ENCODE results near the gene ADAMTS17.
A peak's percentile ranks its signal among the peaks of the same experiment; 100 is the strongest.
"Not testable (repeated sequence)": the region's sequence is repeated elsewhere in the genome, so short reads cannot be mapped to it uniquely, and the experiment has no call there.

ADAMTS17 gene

DNA sequence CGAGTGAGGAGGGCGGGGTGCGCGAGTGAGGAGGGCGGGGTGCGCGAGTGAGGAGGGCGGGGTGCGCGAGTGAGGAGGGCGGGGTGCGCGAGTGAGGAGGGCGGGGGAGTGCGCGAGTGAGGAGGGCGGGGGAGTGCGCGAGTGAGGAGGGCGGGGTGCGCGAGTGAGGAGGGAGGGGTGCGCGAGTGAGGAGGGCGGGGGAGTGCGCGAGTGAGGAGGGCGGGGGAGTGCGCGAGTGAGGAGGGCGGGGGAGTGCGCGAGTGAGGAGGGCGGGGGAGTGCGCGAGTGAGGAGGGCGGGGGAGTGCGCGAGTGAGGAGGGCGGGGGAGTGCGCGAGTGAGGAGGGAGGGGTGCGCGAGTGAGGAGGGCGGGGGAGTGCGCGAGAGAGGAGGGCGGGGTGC lies 415.2 kb downstream of the ADAMTS17 start:
- DNase-seq, result not testable (repeated sequence)

DNA sequence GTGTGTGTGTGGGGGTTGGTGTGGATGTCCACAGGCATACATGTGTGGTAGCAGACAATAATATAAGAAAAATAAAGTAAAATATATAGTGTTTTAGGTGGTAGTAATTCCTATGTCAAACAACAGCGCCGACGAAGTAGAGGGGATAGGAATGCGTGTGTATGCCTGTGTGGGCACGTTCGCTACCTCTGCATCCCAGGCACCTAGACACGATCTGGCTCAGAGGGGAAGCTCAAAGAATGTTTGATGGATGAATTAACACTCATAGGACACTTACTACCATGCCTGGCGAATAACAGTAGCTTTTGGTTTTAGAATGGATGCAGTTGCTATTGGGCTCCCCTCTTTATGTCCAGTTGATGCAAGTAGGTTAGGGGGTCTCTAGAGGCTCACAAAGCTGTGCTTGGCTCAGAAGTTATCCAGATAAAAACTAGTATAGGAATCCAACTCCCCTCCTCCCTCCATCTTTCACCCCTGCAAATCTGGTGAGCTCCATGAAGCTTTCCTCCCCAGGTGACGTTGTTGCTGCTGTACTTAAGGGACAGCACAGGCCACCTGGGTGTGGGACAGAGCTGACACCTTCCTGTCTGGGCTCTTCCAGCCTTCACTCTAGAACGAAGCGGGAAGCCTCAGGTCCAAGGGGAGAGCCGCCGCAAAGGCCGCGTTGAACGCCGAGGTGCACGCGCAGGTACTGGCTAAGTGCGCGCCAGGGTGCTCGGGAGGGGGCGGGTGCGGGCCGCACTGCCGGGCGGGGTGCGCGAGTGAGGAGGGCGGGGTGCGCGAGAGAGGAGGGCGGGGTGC lies 415.9 kb downstream of the ADAMTS17 start:
- peak; percentile 86 for DNase-seq

DNA sequence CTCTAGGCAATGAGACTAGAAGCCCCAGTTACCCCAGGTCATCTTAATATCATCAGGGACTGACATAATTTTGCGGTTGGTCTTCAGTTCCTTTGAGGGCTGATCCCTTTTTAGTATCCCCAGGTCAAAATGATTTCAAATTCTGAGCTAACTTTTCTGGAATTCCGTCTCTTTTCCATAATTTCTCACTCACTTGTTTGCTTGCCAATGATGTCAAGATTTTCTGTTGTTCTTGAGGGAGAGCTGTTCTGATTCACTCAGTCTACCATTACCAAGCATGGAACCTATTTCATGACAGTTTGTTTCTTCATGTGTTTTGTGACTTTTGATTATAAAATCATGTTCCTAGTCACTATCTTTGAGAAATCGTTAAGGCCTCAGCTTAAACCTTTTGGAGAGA lies 418.1 kb downstream of the ADAMTS17 start:
- no peak for DNase-seq
